Stimulated activated naive B cell treated with anti-CD40 and anti-IgM and Interleukin-4, amounts not matched to agents 10 μg/mL and 1 μg/mL and 100 μg/mL, for 72 hours (primary cell): ENCODE results near the gene NLGN3.

Experiments used
- ATAC-seq, 2 donors: fragments of 150-1000 bp; cut with Tn5 transposase; replicated peaks; 2 replicates each; pipeline ENCODE4 v1.10.0; 2021; ENCODE audit warnings: moderate library complexity in 1 of 2
- DNase-seq: peaks from one replicate; pipeline ENCODE4 v3.0.0; 2021
- H3K27ac Mint-ChIP-seq: one replicate; pipeline ENCODE4 v1.8.0; 2022; ENCODE audit warnings: mild to moderate bottlenecking, mixed read lengths
- H3K27me3 Mint-ChIP-seq, 2 donors: one replicate each; pipeline ENCODE4 v1.8.0; 2022; ENCODE audit warnings: mixed read lengths in 2 of 2
- H3K36me3 Mint-ChIP-seq, 2 donors: one replicate each; pipeline ENCODE4 v1.8.0; 2022; ENCODE audit warnings: mixed read lengths in 2 of 2, mild to moderate bottlenecking in 1 of 2
- H3K4me1 Mint-ChIP-seq, 2 donors: one replicate each; pipeline ENCODE4 v1.8.0; 2022; ENCODE audit warnings: mixed read lengths in 2 of 2, mild to moderate bottlenecking in 1 of 2
- H3K4me3 Mint-ChIP-seq, 2 donors: one replicate each; pipeline ENCODE4 v1.8.0; 2022; ENCODE audit warnings: mild to moderate bottlenecking in 2 of 2, mixed read lengths in 2 of 2, moderate library complexity in 1 of 2
- H3K9me3 Mint-ChIP-seq, 2 donors: one replicate each; pipeline ENCODE4 v1.8.0; 2022; ENCODE audit warnings: mixed read lengths in 2 of 2, mild to moderate bottlenecking in 1 of 2

NLGN3 gene

GRCh38 chrX:71107245-71107644 lies 37.4 kb upstream of the NLGN3 start:
- peaks cover 42 to 77% of the 10 kb centered on the region in 2 donors for H3K4me1 Mint-ChIP-seq

GRCh38 chrX:71107762-71108360 lies 36.8 kb upstream of the NLGN3 start:
- Mint-ChIP-seq H3K4me1 (peaks cover 44 to 80% of the 10 kb centered on the region in 2 donors), H3K4me3 (peak overlapping the region; percentile 83 to 93), H3K27me3 (peaks cover 0 to 4% of the 10 kb centered on the region in 2 donors), H3K27ac (peak overlapping the region; percentile 2), H3K9me3 (peaks cover 0 to 3% of the 10 kb centered on the region in 2 donors), H3K36me3 (peaks cover 47% of the 10 kb centered on the region in 2 donors)
- no peak for DNase-seq
- no peak for ATAC-seq

More at GRCh38 chrX:71107245-71107644, 37.4 kb upstream of the NLGN3 start:
- peaks cover 47% of the 10 kb centered on the region in 2 donors for H3K36me3 Mint-ChIP-seq
- H3K27me3 Mint-ChIP-seq = peaks cover 0 to 4% of the 10 kb centered on the region in 2 donors
- peak overlapping the region; percentile 83 to 93 for H3K4me3 Mint-ChIP-seq
- no peak for DNase-seq
- H3K27ac Mint-ChIP-seq = no peak overlapping the region
- H3K9me3 Mint-ChIP-seq = peaks cover 0 to 3% of the 10 kb centered on the region in 2 donors
- ATAC-seq = no peak

- ATAC-seq = no peak
- peak overlapping the region; percentile 83 to 93 for H3K4me3 Mint-ChIP-seq
- H3K36me3 Mint-ChIP-seq = peaks cover 45 to 47% of the 10 kb centered on the region in 2 donors
- DNase-seq = no peak
- H3K27me3 Mint-ChIP-seq = peaks cover 0 to 4% of the 10 kb centered on the region in 2 donors
- peak overlapping the region; percentile 3 for H3K27ac Mint-ChIP-seq
- H3K9me3 Mint-ChIP-seq = peaks cover 0 to 3% of the 10 kb centered on the region in 2 donors
- H3K4me1 Mint-ChIP-seq = peaks cover 40 to 73% of the 10 kb centered on the region in 2 donors
These were observed 35.6 kb upstream of the NLGN3 start for GRCh38 chrX:71109051-71109450.

GRCh38 chrX:71111141-71111843 lies 33.3 kb upstream of the NLGN3 start, which contains the start of gene IL2RG:
Gene IL2RG (minus strand): TSS chrX:71111577. CDS start chrX:71111539, 38 bp downstream.
- ATAC-seq = peak; percentile 94 to 97
- peaks cover 38 to 40% of the 10 kb centered on the region in 2 donors for H3K36me3 Mint-ChIP-seq
- DNase-seq = peak; percentile 70
- H3K27ac Mint-ChIP-seq = peak within 1 kb of the TSS; percentile 92
- H3K4me3 Mint-ChIP-seq = peak within 1 kb of the TSS; percentile 83 to 93
- H3K9me3 Mint-ChIP-seq = peaks cover 0 to 3% of the 10 kb centered on the region in 2 donors
- H3K27me3 Mint-ChIP-seq = peaks cover 0 to 4% of the 10 kb centered on the region in 2 donors
- H3K4me1 Mint-ChIP-seq = peaks cover 28 to 54% of the 10 kb centered on the region in 2 donors

- peak overlapping the region; percentile 83 to 93 for H3K4me3 Mint-ChIP-seq
- peaks cover 0 to 4% of the 10 kb centered on the region in 2 donors for H3K27me3 Mint-ChIP-seq
- H3K27ac Mint-ChIP-seq = peak overlapping the region; percentile 92
- DNase-seq = no peak
- H3K9me3 Mint-ChIP-seq = no peaks in the 10 kb centered on the region
- H3K4me1 Mint-ChIP-seq = peaks cover 24 to 47% of the 10 kb centered on the region in 2 donors
- peaks cover 34 to 36% of the 10 kb centered on the region in 2 donors for H3K36me3 Mint-ChIP-seq
- ATAC-seq = peak; percentile 19 to 35
These were observed 32.7 kb upstream of the NLGN3 start for GRCh38 chrX:71111921-71112431.

GRCh38 chrX:71117358-71117757 lies 27.3 kb upstream of the NLGN3 start:
- Mint-ChIP-seq H3K4me3 (no peak overlapping the region), H3K4me1 (peaks cover 10 to 19% of the 10 kb centered on the region in 2 donors), H3K9me3 (no peaks in the 10 kb centered on the region), H3K27me3 (no peaks in the 10 kb centered on the region), H3K36me3 (peaks cover 4 to 6% of the 10 kb centered on the region in 2 donors), H3K27ac (no peak overlapping the region)
- no peak for ATAC-seq
- DNase-seq = no peak

GRCh38 chrX:71118032-71118984 lies 26.3 kb upstream of the NLGN3 start, which contains the start of gene MED12:
Gene MED12 (plus strand): TSS chrX:71118596. CDS start chrX:71118755, 159 bp downstream.
- H3K36me3 Mint-ChIP-seq = peaks cover 7 to 11% of the 10 kb centered on the region in 2 donors
- H3K4me1 Mint-ChIP-seq = peaks cover 7 to 12% of the 10 kb centered on the region in 2 donors
- H3K9me3 Mint-ChIP-seq = no peaks in the 10 kb centered on the region
- peak; percentile 73 for DNase-seq
- H3K27ac Mint-ChIP-seq = peak within 1 kb of the TSS; percentile 97
- H3K4me3 Mint-ChIP-seq = peak within 1 kb of the TSS; percentile 89 to 93
- no peaks in the 10 kb centered on the region for H3K27me3 Mint-ChIP-seq
- ATAC-seq = peak; percentile 95 to 97

- Mint-ChIP-seq H3K27me3 (no peaks in the 10 kb centered on the region), H3K9me3 (no peaks in the 10 kb centered on the region), H3K27ac (peak overlapping the region; percentile 97), H3K36me3 (peaks cover 8 to 14% of the 10 kb centered on the region in 2 donors), H3K4me1 (peaks cover 5 to 8% of the 10 kb centered on the region in 2 donors), H3K4me3 (peak overlapping the region; percentile 89 to 93)
- DNase-seq = no peak
- peak; percentile 28 to 41 for ATAC-seq
These were observed 25.6 kb upstream of the NLGN3 start for GRCh38 chrX:71118985-71119535.

GRCh38 chrX:71128166-71128833 lies 16.3 kb upstream of the NLGN3 start:
- H3K4me3 Mint-ChIP-seq = no peak overlapping the region
- H3K36me3 Mint-ChIP-seq = peaks cover 43 to 47% of the 10 kb centered on the region in 2 donors
- H3K4me1 Mint-ChIP-seq = peaks cover 18 to 20% of the 10 kb centered on the region in 2 donors
- peak overlapping the region; percentile 0 for H3K27ac Mint-ChIP-seq
- H3K9me3 Mint-ChIP-seq = no peaks in the 10 kb centered on the region
- ATAC-seq (no peak), DNase-seq (no peak)
- H3K27me3 Mint-ChIP-seq = peaks cover 0 to 5% of the 10 kb centered on the region in 2 donors

- Mint-ChIP-seq H3K27me3 (peaks cover 0 to 5% of the 10 kb centered on the region in 2 donors), H3K4me3 (no peak overlapping the region), H3K27ac (peak overlapping the region; percentile 70), H3K4me1 (peaks cover 18 to 20% of the 10 kb centered on the region in 2 donors), H3K36me3 (peaks cover 41 to 44% of the 10 kb centered on the region in 2 donors), H3K9me3 (no peaks in the 10 kb centered on the region)
- ATAC-seq (peak; percentile 83 to 92), DNase-seq (peak; percentile 48)
These were observed 15.5 kb upstream of the NLGN3 start for GRCh38 chrX:71128915-71129765.

GRCh38 chrX:71131510-71131909 lies 13.1 kb upstream of the NLGN3 start:
- DNase-seq (no peak), ATAC-seq (no peak)
- no peak overlapping the region for H3K4me3 Mint-ChIP-seq
- H3K27ac Mint-ChIP-seq = no peak overlapping the region
- no peaks in the 10 kb centered on the region for H3K27me3 Mint-ChIP-seq
- peaks cover 12 to 13% of the 10 kb centered on the region in 2 donors for H3K4me1 Mint-ChIP-seq
- peaks cover 43 to 44% of the 10 kb centered on the region in 2 donors for H3K36me3 Mint-ChIP-seq
- H3K9me3 Mint-ChIP-seq = no peaks in the 10 kb centered on the region

GRCh38 chrX:71140440-71140839 lies 4.2 kb upstream of the NLGN3 start:
- DNase-seq = no peak
- Mint-ChIP-seq H3K9me3 (no peaks in the 10 kb centered on the region), H3K4me1 (peaks cover 7 to 12% of the 10 kb centered on the region in 2 donors), H3K4me3 (no peak overlapping the region), H3K27ac (no peak overlapping the region), H3K36me3 (peaks cover 20 to 28% of the 10 kb centered on the region in 2 donors), H3K27me3 (no peaks in the 10 kb centered on the region)
- ATAC-seq = no peak
